Mesothelial cell of epicardium (in vitro differentiated cells): ENCODE data around the gene CAMK2B. TPM values are rescaled to one million over a fixed set of nuclear protein-coding genes. Genes with fewer than 3 reads are reported as not detected.

Experiments
- DNase-seq, 2 experiments: peaks; one replicate each; pipeline ENCODE4 v3.0.0; 2021; ENCODE audit warnings: low spot score in 2 of 2; ENCODE audit not compliant: unreplicated experiment in 2 of 2
- H3K27ac Mint-ChIP-seq: 2 replicates; pipeline ENCODE4 v1.8.0; 2021; ENCODE audit warnings: mixed read lengths
- H3K27me3 Mint-ChIP-seq: 2 replicates; pipeline ENCODE4 v1.8.0; 2021; ENCODE audit warnings: low read depth, mixed read lengths
- H3K36me3 Mint-ChIP-seq: 2 replicates; pipeline ENCODE4 v1.8.0; 2021; ENCODE audit warnings: mixed read lengths
- H3K4me1 Mint-ChIP-seq: 2 replicates; pipeline ENCODE4 v1.8.0; 2021; ENCODE audit warnings: mixed read lengths
- H3K4me3 Mint-ChIP-seq: 2 replicates; pipeline ENCODE4 v1.8.0; 2021; ENCODE audit warnings: mild to moderate bottlenecking, moderate library complexity, mixed read lengths
- H3K9me3 Mint-ChIP-seq: 2 replicates; pipeline ENCODE4 v1.8.0; 2021; ENCODE audit warnings: mixed read lengths
- total RNA-seq: library from RNA; stranded (reverse); gene quantifications from 3 replicates; pipeline ENCODE4 v1.2.1, GENCODE V29; 2021
- TF ChIP-seq, protein P1 (sequence below): fragments of 200-600 bp; sonication (generic); IDR thresholded peaks from one replicate; pipeline ENCODE4 v1.5.0; 2021; ENCODE audit warnings: antibody characterized with exemption; ENCODE audit not compliant: unreplicated experiment

Gene CAMK2B
- total RNA-seq, 1 donor from 2014 or later: 1.8 TPM

DNA sequence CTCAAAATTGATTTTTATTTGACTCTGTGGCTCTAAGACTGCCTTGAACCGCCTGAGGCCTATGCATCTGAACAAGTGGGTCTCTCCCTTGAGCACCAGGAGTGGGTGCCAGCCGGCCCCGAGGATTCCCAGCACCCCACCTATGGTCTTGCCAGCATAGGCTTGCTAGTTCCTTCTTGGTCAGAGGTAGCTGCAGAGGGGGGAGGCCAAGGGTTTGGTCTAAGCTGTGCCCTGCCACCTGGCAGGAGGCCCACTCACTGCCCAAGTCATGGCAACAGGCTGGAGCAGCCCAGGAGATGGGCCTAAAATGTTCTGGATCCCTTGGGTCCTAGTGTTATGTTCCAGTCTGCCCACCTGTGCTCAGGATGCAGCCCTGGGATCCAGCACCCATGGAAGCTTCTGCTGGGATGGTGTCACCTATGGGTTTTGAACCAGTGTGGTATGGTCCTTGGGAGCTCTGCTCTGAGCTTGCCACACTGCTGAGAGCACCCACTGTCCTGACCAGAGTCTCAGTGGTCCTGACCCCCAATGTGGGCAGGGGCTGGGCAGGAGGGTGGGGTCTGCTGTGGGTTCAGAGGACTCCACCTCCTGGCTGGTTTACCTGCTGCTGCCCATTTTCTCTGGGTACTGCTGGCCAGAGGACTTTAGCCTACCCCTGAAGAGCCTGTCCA, 112.1 kb downstream of the CAMK2B start:
- H3K27ac Mint-ChIP-seq: no peak overlapping the region
- peaks cover 9% of the 10 kb centered on the region for H3K4me1 Mint-ChIP-seq
- no peak for DNase-seq
- TF ChIP-seq, protein P1, sequence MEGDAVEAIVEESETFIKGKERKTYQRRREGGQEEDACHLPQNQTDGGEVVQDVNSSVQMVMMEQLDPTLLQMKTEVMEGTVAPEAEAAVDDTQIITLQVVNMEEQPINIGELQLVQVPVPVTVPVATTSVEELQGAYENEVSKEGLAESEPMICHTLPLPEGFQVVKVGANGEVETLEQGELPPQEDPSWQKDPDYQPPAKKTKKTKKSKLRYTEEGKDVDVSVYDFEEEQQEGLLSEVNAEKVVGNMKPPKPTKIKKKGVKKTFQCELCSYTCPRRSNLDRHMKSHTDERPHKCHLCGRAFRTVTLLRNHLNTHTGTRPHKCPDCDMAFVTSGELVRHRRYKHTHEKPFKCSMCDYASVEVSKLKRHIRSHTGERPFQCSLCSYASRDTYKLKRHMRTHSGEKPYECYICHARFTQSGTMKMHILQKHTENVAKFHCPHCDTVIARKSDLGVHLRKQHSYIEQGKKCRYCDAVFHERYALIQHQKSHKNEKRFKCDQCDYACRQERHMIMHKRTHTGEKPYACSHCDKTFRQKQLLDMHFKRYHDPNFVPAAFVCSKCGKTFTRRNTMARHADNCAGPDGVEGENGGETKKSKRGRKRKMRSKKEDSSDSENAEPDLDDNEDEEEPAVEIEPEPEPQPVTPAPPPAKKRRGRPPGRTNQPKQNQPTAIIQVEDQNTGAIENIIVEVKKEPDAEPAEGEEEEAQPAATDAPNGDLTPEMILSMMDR: no peak
- no peaks in the 10 kb centered on the region for H3K9me3 Mint-ChIP-seq
- H3K27me3 Mint-ChIP-seq: no peaks in the 10 kb centered on the region
- H3K4me3 Mint-ChIP-seq: no peak overlapping the region
- peaks cover 10% of the 10 kb centered on the region for H3K36me3 Mint-ChIP-seq

DNA sequence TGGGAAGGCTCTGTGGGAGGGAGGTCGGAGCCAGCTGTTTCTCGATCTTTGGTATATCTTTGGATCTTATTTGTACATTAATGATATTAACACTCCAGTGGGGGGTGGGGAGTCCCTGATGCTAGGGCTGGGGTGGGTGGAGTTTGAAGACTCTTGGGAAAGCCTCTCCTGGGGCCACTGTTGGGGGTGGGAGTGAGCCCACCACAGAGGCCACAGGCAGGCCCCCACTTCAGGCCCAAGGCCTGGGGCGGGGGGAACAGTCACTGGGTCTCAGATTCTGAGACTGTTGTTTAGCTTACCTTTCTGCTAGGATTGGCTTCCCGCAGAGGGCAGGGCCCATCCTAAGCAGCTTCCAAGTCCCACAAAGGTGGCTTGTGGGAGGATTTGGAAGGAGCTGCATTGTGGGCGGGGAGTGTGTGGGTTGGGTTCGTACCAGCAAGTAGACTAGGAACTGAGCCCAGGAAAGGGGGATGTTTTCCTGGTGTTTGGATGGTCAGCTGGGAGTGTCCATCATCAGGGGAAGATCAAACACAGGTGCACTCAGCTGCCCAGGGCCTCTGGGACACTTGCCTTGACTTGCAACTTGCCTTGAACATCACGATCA, 112.7 kb downstream of the CAMK2B start:
- H3K27me3 Mint-ChIP-seq: no peaks in the 10 kb centered on the region
- H3K27ac Mint-ChIP-seq: no peak overlapping the region
- TF ChIP-seq, protein P1: no peak
- H3K4me1 Mint-ChIP-seq: peaks cover 4% of the 10 kb centered on the region
- H3K36me3 Mint-ChIP-seq: peaks cover 10% of the 10 kb centered on the region
- no peak overlapping the region for H3K4me3 Mint-ChIP-seq
- DNase-seq: peak in 1 of 2 experiments; percentile 8
- H3K9me3 Mint-ChIP-seq: no peaks in the 10 kb centered on the region

DNA sequence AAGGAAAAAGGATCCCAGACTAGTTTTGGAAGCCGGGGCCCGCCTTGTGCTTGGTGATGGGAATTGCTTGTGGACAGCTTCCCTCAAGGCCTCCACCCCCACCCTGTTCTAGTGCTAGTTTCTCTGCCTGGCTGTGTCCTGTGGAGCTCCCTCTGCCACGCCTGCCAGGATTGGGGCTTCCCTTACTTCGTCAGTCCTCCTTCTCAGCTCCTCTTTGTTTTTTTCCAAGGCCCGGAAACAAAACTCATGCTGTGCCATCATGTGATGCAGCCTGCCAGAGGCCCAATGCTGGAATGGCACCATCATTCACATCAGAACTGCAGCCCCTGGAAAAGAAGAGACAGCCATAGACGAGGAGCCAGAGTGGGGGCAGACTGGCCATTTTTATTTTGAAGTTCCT, 113.4 kb downstream of the CAMK2B start:
- H3K9me3 Mint-ChIP-seq: no peaks in the 10 kb centered on the region
- H3K27me3 Mint-ChIP-seq: no peaks in the 10 kb centered on the region
- H3K4me1 Mint-ChIP-seq: peaks cover 4% of the 10 kb centered on the region
- DNase-seq: no peak
- H3K36me3 Mint-ChIP-seq: peaks cover 10% of the 10 kb centered on the region
- TF ChIP-seq, protein P1: no peak
- H3K27ac Mint-ChIP-seq: no peak overlapping the region
- H3K4me3 Mint-ChIP-seq: no peak overlapping the region

- peaks cover 11% of the 10 kb centered on the region for H3K36me3 Mint-ChIP-seq
- H3K4me1 Mint-ChIP-seq: peaks cover 4% of the 10 kb centered on the region
- no peak overlapping the region for H3K27ac Mint-ChIP-seq
These were observed 114.2 kb downstream of the CAMK2B start for GRCh38 chr7:44211126-44211675.

GRCh38 chr7:44210107-44210506, 115.3 kb downstream of the CAMK2B start:
- H3K27me3 Mint-ChIP-seq: no peaks in the 10 kb centered on the region
- H3K27ac Mint-ChIP-seq: no peak overlapping the region
- DNase-seq: no peak
- TF ChIP-seq, protein P1: no peak
- peaks cover 16% of the 10 kb centered on the region for H3K36me3 Mint-ChIP-seq
- peaks cover 4% of the 10 kb centered on the region for H3K4me1 Mint-ChIP-seq
- H3K4me3 Mint-ChIP-seq: no peak overlapping the region
- no peaks in the 10 kb centered on the region for H3K9me3 Mint-ChIP-seq

More at GRCh38 chr7:44211126-44211675, 114.2 kb downstream of the CAMK2B start:
- DNase-seq: peak in 1 of 2 experiments; percentile 12
- TF ChIP-seq, protein P1: no peak
- Mint-ChIP-seq H3K4me3 (no peak overlapping the region), H3K27me3 (no peaks in the 10 kb centered on the region), H3K9me3 (no peaks in the 10 kb centered on the region)
